Osteocyte (in vitro differentiated cells): ENCODE results near the gene CXCL1. TPM values are rescaled to one million over a fixed set of nuclear protein-coding genes. Genes with fewer than 3 reads are reported as not detected.
"Not testable (repeated sequence)": the region's sequence is repeated elsewhere in the genome, so short reads cannot be mapped to it uniquely, and the experiment has no call there.

Source experiments
- DNase-seq: peaks from one replicate; pipeline ENCODE4 v3.0.0; 2021; ENCODE audit warnings: mixed read lengths; ENCODE audit not compliant: unreplicated experiment; ENCODE audit errors: extremely low spot score
- H3K27ac Mint-ChIP-seq: one replicate; pipeline ENCODE4 v1.8.0; 2021; ENCODE audit warnings: mild to moderate bottlenecking, mixed read lengths; ENCODE audit not compliant: unreplicated experiment
- H3K27me3 Mint-ChIP-seq: one replicate; pipeline ENCODE4 v1.8.0; 2021; ENCODE audit warnings: mixed read lengths; ENCODE audit not compliant: unreplicated experiment
- H3K36me3 Mint-ChIP-seq: one replicate; pipeline ENCODE4 v1.8.0; 2021; ENCODE audit warnings: mixed read lengths; ENCODE audit not compliant: unreplicated experiment
- H3K4me1 Mint-ChIP-seq: one replicate; pipeline ENCODE4 v1.8.0; 2021; ENCODE audit warnings: mixed read lengths; ENCODE audit not compliant: unreplicated experiment
- H3K4me3 Mint-ChIP-seq: one replicate; pipeline ENCODE4 v1.8.0; 2021; ENCODE audit warnings: mild to moderate bottlenecking, moderate library complexity, mixed read lengths; ENCODE audit not compliant: unreplicated experiment
- H3K9me3 Mint-ChIP-seq: one replicate; pipeline ENCODE4 v1.8.0; 2021; ENCODE audit warnings: mixed read lengths; ENCODE audit not compliant: unreplicated experiment
- total RNA-seq: library from RNA; stranded (reverse); gene quantifications from 2 replicates; pipeline ENCODE4 v1.2.1, GENCODE V29; 2021
- TF ChIP-seq, protein P1 (sequence below): fragments of 200-600 bp; sonication (generic); IDR thresholded peaks from 2 replicates; pipeline ENCODE4 v1.5.0; 2021; ENCODE audit warnings: antibody characterized with exemption, mild to moderate bottlenecking, moderate library complexity

Gene CXCL1
- total RNA-seq, 1 donor from 2014 or later: 132 TPM

- Mint-ChIP-seq H3K9me3 (no peaks in the 10 kb centered on the region), H3K4me1 (peaks cover 78% of the 10 kb centered on the region), H3K36me3 (no peaks in the 10 kb centered on the region), H3K27ac (peak overlapping the region; percentile 72), H3K4me3 (no peak overlapping the region), H3K27me3 (no peaks in the 10 kb centered on the region)
- DNase-seq: no peak
- TF ChIP-seq, protein P1, sequence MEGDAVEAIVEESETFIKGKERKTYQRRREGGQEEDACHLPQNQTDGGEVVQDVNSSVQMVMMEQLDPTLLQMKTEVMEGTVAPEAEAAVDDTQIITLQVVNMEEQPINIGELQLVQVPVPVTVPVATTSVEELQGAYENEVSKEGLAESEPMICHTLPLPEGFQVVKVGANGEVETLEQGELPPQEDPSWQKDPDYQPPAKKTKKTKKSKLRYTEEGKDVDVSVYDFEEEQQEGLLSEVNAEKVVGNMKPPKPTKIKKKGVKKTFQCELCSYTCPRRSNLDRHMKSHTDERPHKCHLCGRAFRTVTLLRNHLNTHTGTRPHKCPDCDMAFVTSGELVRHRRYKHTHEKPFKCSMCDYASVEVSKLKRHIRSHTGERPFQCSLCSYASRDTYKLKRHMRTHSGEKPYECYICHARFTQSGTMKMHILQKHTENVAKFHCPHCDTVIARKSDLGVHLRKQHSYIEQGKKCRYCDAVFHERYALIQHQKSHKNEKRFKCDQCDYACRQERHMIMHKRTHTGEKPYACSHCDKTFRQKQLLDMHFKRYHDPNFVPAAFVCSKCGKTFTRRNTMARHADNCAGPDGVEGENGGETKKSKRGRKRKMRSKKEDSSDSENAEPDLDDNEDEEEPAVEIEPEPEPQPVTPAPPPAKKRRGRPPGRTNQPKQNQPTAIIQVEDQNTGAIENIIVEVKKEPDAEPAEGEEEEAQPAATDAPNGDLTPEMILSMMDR: no peak
These were observed 23.8 kb downstream of the CXCL1 start for GRCh38 chr4:73892966-73893365.

- H3K27me3 Mint-ChIP-seq: no peaks in the 10 kb centered on the region
- TF ChIP-seq, protein P1: no peak
- H3K27ac Mint-ChIP-seq: peak overlapping the region; percentile 77
- no peak overlapping the region for H3K4me3 Mint-ChIP-seq
- H3K36me3 Mint-ChIP-seq: no peaks in the 10 kb centered on the region
- no peaks in the 10 kb centered on the region for H3K9me3 Mint-ChIP-seq
- no peak for DNase-seq
- peaks cover 83% of the 10 kb centered on the region for H3K4me1 Mint-ChIP-seq
These were observed 24.8 kb downstream of the CXCL1 start for GRCh38 chr4:73894001-73894400.

GRCh38 chr4:73895201-73896175 lies 26.3 kb downstream of the CXCL1 start:
- peaks cover 4% of the 10 kb centered on the region for H3K9me3 Mint-ChIP-seq
- TF ChIP-seq, protein P1: no peak
- H3K27ac Mint-ChIP-seq: peak overlapping the region; percentile 77
- peaks cover 86% of the 10 kb centered on the region for H3K4me1 Mint-ChIP-seq
- peaks cover 2% of the 10 kb centered on the region for H3K36me3 Mint-ChIP-seq
- no peaks in the 10 kb centered on the region for H3K27me3 Mint-ChIP-seq
- H3K4me3 Mint-ChIP-seq: no peak overlapping the region
- DNase-seq: no peak

DNA sequence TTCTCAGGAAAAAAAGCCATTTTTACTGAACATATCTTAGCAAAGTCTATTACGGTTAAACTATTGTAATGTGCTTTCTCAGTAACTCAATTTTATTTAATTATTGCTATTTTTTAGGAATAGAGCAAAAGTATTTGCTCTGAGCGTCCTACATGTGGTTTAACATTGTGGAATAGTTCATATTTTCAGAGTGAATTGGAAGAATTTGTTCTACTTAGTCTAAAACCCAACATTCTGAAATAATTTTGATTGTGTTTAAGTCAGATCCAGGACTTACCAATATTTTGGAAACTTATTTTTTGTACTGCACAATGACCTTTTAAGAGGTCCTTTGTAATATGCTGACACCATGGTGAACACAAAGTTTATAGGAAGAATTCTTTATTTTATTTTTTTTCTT lies 27.2 kb downstream of the CXCL1 start:
- Mint-ChIP-seq H3K27me3 (no peaks in the 10 kb centered on the region), H3K4me1 (peaks cover 79% of the 10 kb centered on the region), H3K9me3 (peaks cover 4% of the 10 kb centered on the region), H3K4me3 (no peak overlapping the region), H3K27ac (peak overlapping the region; percentile 60), H3K36me3 (peaks cover 5% of the 10 kb centered on the region)
- TF ChIP-seq, protein P1: no peak
- DNase-seq: no peak

DNA sequence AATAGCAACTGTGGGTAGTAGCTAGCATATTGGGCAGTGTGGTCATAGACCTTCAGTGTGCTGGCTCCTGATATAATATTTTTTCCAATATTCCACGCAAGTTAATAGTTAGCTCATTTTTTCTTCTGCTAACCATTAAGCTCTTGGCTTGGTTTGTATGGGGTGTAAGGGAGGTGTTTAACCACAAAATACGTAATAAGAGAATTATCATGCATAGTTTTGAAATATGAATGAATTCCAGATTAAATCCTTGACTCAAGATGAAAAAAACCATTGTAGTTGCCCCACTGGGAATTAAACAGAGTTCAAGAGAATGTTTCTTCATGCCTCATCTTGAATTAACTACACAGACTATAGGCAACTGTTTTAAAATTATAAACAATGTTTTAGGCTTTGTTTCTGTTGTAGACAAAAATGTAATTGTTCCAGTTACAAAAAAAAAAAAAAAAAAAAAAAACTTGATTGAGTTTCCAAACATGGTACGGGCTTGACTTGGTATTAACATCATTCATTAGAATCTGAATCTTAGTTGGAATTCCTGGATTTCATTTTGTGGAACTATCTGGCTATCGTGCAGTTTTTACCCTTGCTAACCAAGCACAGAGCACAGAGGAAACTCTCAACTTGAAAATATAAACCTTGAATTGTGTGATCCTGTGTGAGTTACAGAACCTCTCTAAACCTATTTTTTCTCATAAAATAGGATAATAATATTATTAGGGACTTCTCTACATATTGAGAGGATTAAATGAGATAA lies 28.4 kb downstream of the CXCL1 start:
- H3K9me3 Mint-ChIP-seq: peaks cover 4% of the 10 kb centered on the region
- no peak overlapping the region for H3K4me3 Mint-ChIP-seq
- peak overlapping the region; percentile 72 for H3K27ac Mint-ChIP-seq
- no peaks in the 10 kb centered on the region for H3K27me3 Mint-ChIP-seq
- TF ChIP-seq, protein P1: no peak
- H3K36me3 Mint-ChIP-seq: peaks cover 5% of the 10 kb centered on the region
- no peak for DNase-seq
- H3K4me1 Mint-ChIP-seq: peaks cover 74% of the 10 kb centered on the region

GRCh38 chr4:73899338-73899737 lies 30.1 kb downstream of the CXCL1 start:
- H3K36me3 Mint-ChIP-seq, DNase-seq, H3K9me3 Mint-ChIP-seq, H3K27me3 Mint-ChIP-seq, H3K4me3 Mint-ChIP-seq: not testable (repeated sequence)
- H3K27ac Mint-ChIP-seq: peak overlapping the region; percentile 50
- peaks cover 60% of the 10 kb centered on the region for H3K4me1 Mint-ChIP-seq
